RCC 7860 (cell line): ENCODE results near the gene MYL11.

Source experiments
- DNase-seq: peaks from one replicate; pipeline ENCODE4 v3.0.0-alpha.2; 2015; ENCODE audit warnings: low spot score
- FAIRE-seq: peaks from 2 replicates; lab custom pipeline; 2012; peaks lifted over from hg19 to GRCh38; lab: Jason Lieb, UNC

MYL11 gene

DNA sequence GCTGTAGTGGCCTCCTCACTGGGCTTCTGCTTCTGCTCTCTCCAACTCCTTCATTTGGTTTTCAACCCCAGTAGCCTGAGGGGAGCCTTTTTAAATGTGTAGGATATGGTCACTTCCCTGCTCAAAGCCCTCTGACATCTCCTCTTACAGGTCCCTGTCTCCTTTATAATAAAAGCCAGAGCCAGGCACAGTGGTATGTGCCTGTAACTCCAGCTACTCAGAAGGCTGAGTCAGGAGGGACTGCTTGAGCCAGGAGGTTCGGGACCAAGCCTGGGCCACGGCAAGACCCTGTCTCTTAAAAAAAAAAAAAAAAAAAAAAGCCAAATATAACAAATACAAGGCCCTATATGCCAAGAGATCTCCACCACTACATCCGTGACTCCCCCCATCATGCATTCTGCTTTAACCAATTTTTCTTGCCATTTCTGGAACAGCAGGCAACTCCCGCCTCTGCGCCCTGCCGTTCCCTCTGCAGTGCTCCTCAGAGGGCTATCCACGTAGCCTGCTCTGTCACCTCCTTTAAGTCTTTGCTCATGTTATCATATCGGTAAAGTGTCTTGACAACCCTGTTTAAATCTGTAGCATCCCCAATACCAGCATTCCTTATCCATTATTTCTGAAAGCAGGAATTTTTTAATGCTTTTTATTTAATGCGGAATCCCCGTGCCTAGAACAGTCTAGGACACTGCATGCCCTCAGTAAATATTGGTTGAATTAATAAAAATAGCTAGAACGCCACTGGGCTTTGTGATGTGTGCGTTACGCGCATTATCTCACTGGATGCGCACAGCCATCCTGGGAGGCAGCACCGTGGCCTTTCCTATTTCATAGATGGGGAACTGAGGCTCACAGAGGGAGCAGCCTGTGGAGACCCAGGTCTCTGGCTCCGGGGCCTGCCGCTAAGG is 42.3 kb downstream of the MYL11 start:
- FAIRE-seq (no peak), DNase-seq (no peak)

DNA sequence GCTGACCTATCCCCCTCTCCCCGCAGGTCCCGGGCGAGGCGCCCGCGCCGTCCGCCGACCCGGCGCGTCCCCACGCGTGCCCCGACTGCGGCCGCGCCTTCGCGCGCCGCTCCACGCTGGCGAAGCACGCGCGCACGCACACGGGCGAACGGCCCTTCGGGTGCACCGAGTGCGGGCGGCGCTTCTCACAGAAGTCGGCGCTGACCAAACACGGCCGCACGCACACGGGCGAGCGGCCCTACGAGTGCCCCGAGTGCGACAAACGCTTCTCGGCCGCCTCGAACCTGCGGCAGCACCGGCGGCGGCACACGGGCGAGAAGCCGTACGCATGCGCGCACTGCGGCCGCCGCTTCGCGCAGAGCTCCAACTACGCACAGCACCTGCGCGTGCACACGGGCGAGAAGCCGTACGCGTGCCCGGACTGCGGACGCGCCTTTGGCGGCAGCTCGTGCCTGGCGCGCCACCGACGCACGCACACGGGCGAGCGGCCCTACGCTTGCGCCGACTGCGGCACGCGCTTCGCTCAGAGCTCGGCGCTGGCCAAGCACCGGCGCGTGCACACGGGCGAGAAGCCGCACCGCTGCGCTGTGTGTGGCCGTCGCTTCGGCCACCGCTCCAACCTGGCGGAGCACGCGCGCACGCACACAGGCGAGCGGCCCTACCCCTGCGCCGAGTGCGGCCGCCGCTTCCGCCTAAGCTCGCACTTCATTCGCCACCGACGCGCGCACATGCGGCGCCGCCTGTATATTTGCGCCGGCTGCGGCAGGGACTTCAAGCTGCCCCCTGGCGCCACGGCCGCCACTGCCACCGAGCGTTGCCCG is 43.1 kb downstream of the MYL11 start:
- DNase-seq (no peak), FAIRE-seq (no peak)

DNA sequence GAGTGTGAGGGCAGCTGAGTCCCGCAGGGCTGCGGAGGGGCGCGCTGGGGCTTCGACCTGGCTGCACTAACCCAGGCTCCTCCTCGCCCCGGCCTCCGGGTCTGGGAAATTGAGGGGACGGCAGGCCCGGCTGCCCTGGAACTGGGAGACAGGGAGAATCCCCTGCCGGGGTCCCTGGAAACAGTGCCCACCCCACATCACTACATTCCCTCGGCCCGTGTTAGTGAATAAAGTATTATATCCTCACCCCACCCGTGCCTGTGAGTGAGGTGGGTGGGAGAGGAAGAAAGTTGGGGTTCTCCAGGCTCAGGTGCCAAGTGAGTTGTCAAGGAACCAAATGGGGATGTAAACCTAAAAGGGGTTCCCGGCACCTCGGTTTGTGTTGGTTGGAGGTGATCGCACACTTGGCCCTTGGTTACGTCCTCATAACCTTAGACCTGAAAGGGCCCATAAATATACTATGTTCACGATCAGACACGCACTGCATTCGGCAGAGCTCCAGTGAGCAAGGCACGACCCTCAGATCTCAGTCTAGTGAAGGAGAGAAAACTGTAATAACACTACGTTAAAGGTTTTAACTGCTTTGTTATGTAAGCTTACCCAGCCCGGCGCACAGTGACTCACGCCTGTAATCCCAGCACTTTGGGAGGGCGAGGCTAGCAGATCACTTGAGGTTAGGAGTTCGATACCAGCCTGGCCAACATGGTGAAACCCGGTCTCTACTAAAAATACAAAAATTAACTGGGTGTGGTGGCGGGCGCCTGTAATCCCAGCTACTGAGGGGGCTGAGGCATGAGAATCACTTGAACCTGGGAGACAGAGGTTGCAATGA is 44.0 kb downstream of the MYL11 start:
- FAIRE-seq: no peak
- DNase-seq: no peak

DNA sequence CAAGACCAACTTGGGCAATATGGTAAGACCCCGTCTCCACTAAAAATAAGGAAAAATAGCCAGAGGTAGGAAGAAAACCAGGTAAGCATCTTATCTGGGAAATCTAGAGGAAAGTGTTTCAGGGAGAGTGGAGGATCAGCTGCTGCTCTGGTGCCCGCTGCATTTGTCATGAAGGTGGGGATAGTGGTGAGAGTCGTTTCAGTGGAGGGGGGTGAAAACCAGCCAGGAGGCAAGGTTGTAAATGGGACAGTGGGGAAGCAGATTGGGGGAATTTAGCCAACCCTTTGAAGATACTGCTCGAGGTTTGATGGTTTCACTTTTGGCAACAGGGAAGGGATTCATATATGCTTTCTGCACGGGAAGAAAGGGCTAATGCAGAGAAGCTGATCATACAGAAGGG is 46.4 kb downstream of the MYL11 start:
- DNase-seq (no peak), FAIRE-seq (no peak)
